Stimulated activated CD4-positive, alpha-beta T cell treated with anti-CD3 and anti-CD28 coated beads, Interleukin-2, amount 100 ng/mL, for 4 hours (primary cell): ENCODE results near the gene HIP1R.

Experiments
- DNase-seq: peaks from one replicate; pipeline ENCODE4 v3.0.0-alpha.2; 2020; ENCODE audit warnings: low read depth

Gene HIP1R

DNA sequence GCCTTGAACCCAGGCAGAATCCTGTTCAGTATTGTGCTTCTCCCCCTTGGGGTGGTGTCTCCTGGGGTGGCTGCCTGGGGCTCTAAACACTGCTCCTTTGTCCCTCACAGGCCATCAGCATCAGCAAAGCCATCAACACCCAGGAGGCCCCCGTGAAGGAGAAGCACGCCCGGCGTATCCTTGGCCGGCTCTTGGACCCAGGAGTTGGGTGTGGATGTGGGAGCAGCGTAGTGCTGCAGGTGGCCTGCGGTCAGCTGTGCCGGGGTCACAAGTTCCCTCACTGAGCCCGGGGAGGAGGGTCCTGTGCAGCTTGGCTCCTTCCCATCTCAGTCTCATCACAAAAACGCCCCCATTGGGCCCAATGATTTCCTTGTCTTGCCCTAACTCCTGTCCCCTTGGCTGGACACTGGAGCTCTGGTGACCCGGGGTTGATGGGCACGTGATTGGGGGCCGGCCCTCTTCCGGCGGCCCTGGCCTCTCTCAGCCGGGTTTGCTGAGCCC lies 12.7 kb downstream of the HIP1R start:
- no peak for DNase-seq

DNA sequence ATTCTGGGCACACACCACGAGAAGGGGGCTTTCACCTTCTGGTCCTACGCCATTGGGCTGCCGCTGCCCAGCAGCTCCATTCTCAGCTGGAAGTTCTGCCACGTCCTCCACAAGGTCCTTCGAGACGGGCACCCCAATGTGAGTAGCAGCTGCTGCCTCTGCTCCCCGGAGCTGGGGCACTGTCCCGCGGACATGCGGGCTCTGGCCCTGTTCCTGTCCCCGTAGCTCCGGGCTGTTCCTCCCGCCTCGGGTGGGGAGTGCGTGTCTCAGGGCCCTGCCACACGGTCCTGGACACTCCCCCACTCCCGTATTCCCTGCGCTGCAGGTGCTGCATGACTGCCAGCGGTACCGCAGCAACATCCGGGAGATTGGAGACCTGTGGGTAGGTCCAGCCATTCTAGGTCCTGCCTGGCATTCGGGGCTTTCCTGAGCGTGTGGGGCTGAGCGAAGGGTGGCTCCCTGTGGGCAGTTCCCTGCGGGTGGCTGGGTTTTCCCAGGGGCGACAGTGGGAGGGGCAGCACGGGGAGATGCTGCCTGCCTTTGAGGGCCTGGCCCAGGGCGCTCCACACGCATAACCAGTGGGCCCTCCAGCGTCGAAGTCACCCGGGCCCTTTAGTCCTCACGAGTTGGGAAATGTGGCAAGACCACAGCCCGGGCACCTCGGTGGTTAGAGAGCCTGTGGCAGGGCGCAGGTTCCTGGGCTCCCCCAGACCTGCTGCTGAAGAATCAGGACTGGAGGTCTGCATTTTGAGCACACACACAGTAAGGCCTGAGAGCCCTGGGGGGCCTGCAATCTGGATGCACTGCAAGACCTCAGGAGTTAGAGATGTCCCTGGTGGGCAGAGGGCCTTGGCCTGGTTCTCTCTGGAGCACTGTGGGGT lies 13.5 kb downstream of the HIP1R start:
- DNase-seq: no peak

DNA sequence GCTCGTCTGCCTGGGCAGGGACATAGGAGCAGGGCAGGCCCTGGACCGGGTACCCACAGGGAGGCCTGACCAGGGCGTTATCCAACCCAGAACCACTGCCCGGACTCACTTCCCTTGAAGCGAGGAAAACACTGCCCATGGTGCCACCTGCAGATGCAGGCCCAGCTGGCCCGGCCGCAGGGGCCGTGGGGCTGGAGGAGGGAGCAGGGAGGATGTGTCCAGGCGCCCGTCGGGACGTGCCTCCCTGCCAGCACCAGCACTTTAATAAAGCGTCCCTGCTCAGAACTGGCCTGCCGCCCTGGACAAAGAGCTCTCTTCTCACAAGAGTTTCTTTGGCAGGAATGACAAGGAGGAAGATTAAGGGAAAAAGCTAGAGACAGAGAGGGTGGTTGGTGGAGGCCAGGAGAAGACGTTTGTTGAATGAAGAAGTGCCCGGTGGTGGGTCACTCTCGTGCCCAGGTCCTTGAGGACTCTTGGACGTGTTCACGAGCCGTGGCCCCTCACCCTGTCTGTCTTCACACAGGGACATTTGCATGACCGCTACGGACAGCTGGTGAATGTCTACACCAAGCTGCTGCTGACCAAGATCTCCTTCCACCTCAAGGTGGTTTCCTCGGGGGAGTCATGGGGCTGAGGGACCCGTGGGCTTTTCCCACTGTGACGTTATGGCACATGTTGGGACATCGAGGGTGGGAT lies 14.2 kb downstream of the HIP1R start:
- no peak for DNase-seq

DNA sequence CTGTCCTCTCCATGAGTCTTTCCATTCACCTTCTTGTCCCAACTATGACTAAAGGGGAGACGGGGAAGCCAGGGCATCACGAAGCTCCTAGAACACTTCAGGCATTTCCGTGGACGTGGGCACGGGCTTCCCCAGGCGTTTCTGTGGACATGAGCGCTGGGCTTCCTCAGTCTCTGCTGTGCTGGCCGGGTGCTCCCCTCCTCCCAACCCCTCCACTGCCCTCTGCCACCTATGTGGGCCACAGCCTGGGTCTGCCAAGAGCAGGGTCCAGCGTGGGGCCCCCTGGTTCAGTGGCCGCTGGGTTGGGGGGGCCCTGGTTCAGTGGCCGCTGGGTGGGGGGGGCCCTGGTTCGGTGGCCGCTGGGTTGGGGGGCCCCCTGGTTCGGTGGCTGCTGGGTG lies 14.8 kb downstream of the HIP1R start:
- DNase-seq: no peak

DNA sequence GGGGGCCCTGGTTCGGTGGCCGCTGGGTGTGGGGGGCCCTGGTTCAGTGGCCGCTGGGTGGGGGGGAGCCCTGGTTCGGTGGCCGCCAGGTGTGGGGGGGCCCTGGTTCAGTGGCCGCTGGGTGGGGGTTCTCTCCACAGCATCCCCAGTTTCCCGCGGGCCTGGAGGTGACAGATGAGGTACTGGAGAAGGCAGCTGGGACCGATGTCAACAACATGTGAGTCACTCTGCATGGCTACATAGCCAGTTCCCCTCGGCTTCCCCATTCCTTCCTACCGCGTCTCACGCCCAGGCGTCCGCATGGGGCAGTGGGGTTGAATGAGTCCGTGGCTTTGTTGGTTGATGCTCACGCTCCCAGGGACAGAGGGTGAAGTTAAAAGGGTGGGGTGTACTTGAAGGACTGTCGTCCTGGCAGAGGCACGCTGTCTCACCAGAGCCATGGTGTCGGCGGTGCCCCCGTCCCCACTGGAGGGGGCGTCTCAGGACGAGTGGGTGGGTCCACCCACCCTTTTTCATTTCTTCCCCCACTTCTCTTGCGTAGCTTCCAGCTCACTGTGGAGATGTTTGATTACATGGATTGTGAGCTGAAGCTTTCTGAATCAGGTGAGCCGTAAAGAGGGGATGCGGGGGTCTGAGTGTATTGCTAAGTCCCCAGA lies 15.6 kb downstream of the HIP1R start:
- no peak for DNase-seq

DNA sequence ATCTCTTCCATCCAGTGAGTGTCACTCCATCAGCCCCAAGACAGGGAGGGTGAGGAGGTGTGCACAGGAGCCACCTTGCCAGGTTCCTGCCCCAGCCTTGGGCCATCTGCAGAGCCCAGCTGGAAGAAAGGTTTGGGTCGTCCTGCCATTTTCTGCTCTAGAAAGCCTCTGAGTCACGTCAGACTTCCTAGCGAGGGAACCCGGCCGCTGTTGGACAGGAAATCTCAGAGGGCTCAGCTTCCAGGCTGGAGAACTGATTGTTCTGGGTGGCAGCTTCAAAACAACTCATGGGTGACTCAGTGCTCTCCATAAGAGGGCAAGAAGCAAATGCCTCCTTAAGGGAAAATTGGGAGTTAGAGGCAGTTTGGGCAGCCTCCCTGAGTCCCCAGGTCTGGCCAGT lies 16.6 kb downstream of the HIP1R start:
- no peak for DNase-seq

DNA sequence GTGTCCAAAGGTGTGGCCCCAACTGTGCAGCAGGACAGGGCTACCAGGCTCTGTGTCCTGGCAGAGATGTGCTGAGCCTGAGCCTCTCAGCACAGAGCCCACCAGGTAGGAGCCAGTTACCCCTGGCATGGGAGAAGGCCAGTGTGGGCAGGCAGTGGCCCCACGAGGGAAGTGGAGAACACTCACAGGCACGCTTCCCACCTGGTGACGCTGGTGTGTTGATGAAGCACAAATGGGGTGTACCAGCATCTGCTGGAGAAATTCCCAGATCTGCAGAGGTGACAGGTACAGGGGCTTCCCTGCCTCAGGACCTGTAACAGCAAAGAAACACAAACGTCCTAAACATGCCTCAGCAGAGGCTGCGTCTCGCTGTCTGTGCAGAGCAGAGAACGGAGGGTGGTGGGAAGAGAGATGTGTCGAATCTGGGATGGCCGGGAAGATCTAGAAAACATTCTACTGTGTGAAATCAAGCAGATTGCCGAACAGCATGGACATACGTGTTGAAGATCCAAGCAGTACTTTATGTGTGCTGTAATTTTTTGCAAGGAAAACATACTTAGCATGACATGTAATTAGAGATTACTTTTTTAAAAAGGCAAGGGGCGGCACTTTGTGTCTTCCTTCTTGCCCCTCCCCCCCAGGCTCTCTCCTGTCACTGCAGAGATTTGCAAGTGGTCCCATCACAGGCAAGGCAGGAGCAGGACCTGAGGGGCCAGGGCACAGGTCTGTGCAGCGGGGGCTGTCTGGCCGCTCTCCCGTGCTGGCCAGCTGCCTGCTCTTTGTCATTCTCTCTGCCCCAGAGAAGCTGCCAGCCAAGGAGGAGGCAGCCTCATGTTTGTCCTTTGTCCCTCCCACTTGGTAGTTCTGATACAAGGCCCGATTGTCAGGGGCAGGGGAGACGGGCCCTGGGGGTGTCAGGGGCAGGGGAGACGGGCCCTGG lies 17.3 kb downstream of the HIP1R start:
- no peak for DNase-seq

DNA sequence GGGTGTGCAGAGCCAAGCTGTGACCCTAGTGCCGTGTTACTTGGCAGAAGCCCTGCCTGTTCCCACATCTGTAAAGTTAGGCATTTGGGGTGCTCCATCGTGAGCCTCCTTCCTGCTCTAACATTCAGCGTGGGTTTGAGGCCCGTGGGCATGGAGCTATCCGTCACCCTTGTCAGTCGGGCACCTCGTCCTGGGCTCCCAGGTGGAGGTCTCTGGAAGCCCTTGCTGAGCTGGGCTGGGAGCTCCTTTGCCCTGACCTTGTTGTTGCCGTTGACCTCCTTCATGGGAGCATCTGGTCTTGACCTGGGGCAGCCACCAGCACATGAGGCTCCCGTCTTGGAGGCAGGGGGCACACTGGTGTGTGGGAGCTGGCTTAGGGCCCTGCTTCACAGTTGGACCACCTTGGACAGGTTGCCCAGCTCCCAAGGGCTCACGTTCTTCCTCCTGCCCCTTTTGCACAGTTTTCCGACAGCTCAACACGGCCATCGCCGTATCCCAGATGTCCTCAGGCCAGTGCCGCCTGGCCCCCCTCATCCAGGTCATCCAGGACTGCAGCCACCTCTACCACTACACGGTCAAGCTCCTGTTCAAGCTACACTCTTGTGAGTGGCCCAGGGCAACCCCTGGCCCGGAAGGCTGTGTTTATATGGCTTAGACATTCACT lies 18.5 kb downstream of the HIP1R start:
- no peak for DNase-seq

DNA sequence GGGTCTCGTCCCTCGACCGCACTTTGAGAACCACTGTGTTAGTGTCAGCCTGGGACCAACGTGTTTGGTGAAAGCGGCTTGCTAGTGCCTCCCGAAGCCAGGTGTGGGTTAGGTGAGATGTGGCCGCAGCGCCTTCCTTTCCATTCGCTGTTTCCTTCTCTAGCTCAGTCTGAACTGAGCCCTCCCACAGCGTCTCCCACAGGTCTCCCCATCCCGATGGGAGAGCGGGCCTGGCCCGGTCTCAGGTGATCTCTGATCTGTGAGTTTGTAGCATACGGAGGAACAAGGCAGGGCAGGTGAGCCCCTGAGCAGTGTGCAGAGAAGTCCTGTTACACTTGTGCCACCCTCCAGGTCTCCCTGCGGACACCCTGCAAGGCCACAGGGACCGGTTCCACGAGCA lies 19.3 kb downstream of the HIP1R start:
- no peak for DNase-seq

DNA sequence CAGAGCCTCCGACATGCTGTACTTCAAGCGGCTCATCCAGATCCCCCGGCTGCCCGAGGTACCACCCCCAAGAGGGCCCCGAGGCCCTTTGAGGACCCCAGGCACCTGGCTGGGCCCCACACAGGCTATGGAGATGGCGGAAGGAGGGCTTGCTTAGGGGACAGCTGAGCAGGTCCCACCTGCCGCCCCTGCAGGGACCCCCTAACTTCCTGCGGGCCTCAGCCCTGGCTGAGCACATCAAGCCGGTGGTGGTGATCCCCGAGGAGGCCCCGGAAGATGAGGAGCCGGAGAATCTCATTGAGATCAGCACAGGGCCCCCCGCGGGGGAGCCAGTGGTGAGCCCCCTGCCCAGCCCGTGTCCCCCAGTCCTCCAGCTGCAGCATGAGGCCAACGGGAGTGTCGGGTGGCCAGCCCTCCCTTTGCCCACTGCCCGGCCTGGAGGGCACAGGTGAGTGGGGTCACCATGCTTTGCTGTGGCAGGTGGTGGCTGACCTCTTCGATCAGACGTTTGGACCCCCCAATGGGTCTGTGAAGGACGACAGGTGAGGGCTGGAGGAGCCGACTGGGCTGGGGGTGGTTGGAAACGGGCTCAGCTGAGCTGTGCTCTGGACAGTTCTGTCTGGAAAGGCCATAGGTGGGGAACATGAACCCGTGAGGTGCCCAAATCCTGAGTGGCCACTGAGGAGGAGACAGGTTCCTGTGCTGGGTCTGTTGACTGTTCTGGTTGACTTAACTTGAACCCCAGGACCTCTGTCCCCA lies 20.0 kb downstream of the HIP1R start:
- no peak for DNase-seq

DNA sequence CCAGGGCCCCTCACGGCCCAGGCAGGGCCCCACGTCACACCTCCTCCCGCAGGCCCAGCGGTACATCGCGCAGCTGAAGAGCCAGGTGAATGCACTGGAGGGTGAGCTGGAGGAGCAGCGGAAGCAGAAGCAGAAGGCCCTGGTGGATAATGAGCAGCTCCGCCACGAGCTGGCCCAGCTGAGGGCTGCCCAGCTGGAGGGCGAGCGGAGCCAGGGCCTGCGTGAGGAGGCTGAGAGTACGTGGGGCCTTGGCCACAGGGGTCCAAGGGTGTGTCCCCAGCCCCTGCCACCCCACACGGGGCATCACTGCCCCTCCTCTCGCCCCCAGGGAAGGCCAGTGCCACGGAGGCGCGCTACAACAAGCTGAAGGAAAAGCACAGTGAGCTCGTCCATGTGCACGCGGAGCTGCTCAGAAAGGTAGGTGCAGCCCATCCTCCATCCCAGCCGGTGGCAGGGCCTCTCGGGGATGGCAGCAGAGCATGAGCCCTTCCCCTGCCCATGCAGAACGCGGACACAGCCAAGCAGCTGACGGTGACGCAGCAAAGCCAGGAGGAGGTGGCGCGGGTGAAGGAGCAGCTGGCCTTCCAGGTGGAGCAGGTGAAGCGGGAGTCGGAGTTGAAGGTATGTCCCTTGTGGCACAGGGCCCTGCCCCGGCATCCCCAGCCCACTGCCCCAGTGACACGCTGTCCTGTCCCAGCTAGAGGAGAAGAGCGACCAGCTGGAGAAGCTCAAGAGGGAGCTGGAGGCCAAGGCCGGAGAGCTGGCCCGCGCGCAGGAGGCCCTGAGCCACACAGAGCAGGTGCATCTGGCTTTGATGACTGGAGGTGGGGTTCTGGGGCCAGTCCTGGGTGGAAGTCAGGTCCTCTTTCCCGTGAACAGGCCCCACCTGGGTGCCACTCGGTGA lies 20.9 kb downstream of the HIP1R start:
- DNase-seq: no peak

DNA sequence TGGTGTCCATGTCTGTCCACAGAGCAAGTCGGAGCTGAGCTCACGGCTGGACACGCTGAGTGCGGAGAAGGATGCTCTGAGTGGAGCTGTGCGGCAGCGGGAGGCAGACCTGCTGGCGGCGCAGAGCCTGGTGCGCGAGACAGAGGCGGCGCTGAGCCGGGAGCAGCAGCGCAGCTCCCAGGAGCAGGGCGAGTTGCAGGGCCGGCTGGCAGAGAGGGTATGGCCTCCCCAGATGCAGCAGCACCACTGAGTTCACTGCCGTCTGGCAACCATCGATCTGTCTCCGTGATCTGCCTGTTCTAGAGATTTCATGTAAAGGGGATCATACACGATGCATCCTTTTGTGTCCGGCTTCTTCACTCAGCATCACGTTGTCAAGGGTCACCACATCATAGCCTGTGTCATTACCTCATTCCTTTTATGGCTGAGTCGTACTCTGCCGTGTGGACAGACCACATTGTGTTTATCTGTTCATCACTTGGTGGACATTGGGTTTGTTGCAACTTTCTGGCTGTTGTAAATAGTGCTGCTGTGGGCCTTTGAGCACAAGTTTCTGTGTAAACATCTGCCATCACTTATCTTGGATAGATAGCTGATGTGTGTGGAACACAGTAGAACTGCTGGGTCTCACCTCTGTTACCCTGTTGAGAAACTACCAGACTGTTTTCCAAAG lies 21.9 kb downstream of the HIP1R start:
- DNase-seq: no peak

DNA sequence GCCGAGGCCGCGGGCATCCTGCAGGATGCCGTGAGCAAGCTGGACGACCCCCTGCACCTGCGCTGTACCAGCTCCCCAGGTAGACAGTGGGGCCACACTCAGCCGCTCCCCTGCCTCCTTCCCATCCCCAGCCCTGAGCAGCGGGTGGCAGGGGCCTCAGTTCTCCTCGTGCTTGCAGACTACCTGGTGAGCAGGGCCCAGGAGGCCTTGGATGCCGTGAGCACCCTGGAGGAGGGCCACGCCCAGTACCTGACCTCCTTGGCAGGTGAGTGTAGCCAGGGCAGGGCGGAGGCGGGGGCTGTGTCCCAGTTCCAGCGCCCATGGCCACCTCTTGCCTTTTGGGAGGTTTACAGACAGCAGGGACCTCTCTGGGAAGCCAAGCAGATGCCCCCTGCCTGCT lies 22.9 kb downstream of the HIP1R start:
- no peak for DNase-seq

DNA sequence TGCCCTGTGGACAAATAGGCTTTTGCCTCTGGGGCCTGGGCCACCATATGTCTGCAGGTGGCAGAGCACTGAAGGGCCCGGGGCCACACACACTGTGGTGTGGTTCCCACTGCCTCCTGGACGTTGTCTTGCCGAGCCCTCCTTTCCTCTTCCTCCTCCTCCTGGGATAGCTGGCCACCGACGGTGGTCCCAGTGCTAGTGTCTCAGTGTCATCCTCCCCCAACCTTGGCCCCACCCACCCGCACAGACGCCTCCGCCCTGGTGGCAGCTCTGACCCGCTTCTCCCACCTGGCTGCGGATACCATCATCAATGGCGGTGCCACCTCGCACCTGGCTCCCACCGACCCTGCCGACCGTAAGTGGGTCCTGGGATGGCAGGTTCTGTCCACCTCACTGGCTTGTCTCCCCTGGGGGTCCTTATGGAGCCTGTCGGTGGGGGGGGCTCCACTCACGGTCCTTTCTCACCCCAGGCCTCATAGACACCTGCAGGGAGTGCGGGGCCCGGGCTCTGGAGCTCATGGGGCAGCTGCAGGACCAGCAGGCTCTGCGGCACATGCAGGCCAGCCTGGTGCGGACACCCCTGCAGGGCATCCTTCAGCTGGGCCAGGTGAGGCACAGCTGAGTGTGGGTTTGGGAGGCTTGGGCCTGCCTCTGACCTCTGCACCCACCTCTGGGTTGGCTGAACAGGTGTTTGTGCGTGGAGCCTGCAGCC lies 23.5 kb downstream of the HIP1R start:
- no peak for DNase-seq

DNA sequence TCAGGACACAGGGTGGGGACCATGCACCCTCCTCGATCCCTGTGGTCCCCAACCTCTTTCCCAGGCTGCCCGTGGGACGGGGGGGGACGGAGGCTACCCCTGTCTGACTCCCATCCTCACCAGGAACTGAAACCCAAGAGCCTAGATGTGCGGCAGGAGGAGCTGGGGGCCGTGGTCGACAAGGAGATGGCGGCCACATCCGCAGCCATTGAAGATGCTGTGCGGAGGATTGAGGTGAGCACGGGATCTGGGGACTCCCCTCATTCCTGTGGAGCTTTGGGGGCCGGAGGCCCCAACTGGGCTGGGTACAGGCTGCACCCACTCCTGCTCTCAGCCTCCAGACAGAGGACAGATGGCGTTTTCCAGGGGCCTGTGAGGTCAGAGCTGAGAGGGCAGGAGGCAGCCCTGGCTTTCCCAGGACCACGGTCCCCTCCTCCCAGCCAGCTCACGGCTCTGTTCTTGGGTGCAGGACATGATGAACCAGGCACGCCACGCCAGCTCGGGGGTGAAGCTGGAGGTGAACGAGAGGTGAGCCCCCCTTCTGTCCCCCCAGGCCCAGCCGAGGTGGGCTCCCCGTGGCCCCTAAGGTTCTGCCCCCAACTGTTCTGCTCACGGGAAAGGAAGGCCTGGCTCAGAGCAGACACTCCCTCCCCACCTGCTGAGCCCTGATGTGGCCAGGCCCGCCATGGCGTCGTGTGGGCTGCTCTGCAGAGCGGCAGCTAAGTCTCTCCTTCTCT lies 24.2 kb downstream of the HIP1R start:
- no peak for DNase-seq

DNA sequence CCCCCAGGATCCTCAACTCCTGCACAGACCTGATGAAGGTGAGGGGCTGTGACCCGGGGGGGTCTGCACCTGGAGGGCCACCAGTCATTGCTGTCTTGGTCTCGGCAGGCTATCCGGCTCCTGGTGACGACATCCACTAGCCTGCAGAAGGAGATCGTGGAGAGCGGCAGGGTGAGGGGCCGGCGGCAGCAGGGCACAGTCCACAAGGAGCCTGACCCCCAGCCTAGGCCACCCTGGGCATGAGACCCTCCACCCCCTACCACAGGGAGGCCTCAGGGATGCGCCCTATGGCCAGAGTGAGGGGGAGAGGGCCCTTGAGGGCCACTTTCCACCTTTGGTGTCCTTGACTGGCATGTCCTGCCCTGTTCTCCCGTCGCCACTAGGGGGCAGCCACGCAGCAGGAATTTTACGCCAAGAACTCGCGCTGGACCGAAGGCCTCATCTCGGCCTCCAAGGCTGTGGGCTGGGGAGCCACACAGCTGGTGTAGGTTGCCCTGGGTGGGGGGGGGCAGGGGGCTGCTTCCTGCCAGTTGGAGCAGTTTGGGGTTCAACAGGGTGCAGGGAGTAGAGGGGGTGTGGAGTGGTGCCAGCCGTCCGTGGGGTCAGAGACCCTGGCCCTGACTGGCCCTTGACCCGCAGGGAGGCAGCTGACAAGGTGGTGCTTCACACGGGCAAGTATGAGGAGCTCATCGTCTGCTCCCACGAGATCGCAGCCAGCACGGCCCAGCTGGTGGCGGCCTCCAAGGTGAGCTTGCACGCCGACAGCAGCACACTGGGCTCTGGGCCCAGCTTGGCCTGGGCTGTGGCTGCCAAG lies 25.0 kb downstream of the HIP1R start:
- peak; percentile 69 for DNase-seq
